Measurements from ENCODE around the gene SKIC8.
"Not testable (repeated sequence)": the region's sequence is repeated elsewhere in the genome, so short reads cannot be mapped to it uniquely, and the experiment has no call there.

Gene SKIC8

DNA sequence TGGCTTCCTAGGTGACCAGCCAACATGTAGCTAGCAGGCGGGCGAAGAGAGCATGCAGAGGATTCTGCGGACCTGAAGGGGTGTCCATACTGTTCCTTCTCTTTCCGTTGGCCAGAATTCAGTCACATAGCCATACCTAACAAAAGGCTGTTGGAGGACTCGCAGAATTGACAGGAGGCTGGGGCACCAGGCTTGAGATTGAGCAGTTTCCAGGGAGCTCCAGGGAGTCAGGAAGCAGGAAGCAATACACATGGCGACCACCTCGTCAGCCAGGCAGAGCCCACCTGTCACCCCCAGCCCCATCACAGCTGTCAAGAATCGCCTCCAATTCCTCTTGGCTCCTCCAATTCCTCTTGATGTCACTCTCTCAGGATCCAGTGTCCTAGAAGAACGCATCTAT lies 48.3 kb downstream of the SKIC8 start:
- no peak for DNase-seq

DNA sequence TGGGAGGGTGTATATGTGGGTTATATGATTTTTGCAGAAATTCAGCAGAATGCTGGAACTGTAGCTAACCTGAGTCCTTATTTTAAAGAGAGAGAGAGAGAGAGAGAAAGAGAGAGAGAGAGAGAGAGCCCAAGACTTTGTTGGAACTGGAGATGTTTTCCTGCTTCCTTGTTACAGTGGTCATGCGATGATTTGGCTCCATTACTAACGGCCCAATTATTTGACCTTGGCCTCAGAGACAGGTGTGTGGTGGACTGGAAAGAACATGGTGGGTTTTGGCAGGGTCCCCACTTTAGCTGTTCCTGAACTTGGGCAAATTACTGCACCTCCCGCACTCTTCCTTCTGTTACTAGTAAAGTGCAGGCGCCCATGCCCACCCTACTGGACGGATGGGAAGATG lies 50.3 kb downstream of the SKIC8 start:
- no peak for DNase-seq

DNA sequence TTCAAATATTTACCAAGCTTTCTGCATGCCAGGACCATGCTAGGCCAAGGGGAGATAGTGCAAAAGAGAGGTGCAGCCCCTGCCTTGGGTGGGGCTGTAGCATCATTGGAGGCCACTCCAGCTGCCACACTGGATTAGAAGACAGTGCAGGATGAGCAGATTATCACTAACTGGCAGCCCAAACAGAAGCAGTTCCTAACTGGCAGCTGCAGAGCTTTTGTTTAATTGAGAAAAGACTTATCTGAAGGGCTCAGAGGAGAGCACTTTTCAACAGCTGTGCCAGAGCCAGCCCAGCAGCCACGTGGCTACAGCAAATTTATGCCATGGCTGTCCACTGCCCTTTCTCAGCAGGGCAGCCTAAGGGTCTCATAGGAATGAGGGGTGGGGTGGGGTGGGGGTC lies 51.5 kb downstream of the SKIC8 start:
- DNase-seq, result no peak

DNA sequence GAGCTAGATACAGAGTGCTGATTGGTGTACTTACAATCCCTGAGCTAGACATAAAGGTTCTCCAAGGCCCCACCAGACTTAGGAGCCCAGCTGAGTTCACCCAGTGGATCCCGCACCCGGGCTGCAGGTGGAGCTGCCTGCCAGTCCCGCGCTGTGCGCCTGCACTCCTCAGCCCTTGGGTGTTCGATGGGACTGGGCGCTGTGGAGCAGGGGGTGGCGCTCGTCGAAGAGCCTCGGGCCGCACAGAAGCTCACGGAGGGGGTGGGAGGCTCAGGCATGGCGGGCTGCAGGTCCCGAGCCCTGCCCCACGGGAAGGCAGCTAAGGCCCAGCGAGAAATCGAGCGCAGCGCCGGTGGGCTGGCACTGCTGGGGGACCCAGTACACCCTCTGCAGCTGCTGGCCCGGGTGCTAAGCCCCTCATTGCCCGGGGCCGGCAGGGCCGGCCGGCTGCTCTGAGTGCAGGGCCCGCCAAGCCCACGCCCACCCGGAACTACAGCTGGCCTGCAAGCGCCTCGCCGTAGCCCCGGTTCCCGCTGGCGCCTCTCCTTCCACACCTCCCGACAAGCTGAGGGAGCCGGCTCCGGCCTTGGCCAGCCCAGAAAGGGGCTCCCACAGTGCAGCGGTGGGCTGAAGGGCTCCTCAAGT lies 53.3 kb downstream of the SKIC8 start:
- not testable (repeated sequence) for DNase-seq

DNA sequence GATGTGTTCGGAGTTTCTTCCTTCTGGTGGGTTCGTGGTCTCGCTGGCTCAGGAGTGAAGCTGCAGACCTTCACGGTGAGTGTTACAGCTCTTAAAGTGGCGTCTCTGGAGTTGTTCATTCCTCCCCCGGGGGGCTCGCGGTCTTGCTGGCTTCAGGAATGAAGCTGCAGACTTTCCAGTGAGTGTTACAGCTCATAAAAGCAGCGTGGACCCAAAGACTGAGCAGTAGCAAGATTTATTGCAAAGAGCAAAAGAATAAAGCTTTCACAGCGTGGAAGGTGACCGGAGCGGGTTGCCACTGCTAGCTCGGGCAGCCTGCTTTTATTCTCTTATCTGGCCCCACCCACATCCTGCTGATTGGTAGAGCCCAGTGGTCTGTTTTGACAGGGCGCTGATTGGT lies 54.0 kb downstream of the SKIC8 start:
- DNase-seq, result not testable (repeated sequence)

DNA sequence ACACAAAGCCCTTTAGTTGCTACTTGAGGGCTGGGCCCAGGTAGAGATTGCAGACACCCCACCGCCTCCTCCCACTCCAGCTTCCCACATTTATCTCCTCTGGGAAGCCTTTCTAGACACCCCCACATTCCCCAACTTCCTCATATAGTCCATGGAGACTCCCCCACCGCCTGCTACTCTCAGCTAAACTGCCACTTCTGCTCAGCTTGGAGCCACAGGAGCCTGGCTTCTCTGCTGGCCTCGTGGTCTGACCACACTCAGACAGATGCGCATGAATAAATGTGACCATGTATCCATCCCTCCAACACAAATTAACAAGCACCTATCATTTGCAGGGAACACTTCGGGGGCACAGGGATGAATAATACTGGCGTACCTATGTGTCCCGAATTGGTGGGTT lies 54.5 kb downstream of the SKIC8 start:
- no peak for DNase-seq

DNA sequence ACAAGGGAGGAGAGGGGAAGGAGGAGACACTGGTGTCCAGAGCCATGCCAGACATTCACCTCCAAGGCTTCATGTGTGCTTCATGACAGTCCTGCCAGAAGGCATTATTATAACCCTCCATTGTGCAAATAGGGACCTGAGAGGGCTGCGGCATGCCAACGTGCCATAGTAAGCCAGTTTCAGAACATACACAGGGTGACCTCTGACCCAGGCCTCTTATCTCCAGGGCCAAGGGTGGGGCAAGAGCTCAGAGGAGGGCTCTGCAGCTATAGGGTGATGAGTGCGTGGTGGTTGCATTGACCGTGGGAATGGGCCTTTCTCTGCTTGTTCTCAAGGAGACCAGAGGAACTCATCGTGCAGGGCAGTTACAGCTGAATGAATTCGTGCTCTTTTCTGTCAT lies 55.3 kb downstream of the SKIC8 start:
- DNase-seq, result no peak

DNA sequence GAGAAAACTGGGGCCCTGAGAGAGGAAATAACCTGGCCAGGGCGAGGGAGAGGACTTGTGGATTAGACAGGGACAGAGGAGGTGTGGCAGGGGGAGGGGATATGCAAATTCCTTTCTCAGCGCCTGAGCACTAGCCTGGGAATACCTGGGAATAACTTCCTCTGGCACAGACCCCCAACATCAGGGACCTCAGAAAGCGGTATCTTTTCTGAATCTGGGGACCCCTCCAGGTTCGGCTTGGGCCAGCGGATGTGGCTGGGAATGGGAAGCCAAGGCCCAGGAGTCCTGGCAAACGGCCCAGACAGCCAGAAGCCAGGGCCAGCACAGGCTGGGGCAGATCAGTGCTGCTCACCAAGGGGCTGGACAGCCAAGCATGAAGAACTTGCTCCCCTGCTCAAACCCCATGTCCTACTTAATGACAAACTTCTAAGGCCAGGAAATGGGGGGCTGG lies 55.9 kb downstream of the SKIC8 start:
- DNase-seq, result peak; percentile 22

DNA sequence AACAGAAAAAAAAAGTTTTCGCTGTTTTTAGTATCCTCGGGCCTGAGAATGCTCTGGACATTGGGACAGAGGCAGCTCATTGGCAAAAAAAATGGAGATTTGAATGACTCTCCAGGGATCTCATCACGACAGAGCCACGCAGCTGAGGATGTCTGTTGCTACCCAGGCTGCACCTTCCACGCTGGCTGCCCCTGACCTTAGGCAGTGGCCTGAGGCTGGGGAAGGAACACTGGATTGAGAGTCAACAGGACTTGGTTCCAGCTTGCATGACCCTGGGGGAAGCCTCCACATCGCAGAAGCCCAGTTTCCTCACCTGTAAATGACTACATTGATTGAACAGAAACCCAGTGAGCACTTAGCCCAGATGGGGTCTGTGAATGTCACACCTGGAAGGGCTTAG lies 56.4 kb downstream of the SKIC8 start:
- DNase-seq, result no peak

DNA sequence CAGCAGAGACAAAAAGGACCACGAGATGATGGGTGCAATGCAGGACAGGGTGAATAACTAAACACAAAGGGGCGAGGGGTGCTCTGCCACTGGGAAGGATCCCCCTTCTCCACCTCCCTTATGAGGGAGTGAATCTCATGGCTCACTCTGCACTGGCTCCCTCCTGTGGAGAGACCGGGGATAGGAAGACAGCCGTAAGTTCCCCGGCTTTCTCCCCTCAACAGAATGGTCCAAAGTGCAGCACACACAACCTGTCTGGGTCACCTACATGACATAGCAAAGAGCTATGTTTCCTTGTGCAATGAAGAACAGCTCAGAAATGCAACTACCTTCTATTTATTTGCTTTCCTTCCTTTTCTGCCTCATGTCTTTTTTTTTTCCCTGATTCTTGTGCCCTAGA lies 57.3 kb downstream of the SKIC8 start:
- peak; percentile 15 for DNase-seq

DNA sequence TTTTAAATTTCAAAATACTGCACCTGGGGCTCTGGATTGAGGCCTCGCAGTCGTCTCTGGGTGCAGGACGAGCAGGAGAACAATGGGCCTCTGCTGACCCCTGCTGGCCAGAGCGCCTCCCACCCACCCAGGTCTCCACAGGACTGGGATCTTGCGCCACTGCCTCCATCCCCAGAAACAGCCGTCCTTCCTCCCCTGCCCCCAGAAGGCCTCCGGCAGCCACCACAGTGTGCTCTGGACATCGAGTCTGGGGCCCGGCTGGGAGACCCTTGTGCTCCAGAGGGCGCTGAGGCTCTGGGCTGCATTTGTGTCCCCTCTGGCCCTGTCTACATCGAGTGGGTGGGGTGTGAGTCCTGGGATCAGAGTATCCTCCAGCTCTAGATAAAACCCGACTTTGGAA lies 58.4 kb downstream of the SKIC8 start:
- DNase-seq, result peak; percentile 60

DNA sequence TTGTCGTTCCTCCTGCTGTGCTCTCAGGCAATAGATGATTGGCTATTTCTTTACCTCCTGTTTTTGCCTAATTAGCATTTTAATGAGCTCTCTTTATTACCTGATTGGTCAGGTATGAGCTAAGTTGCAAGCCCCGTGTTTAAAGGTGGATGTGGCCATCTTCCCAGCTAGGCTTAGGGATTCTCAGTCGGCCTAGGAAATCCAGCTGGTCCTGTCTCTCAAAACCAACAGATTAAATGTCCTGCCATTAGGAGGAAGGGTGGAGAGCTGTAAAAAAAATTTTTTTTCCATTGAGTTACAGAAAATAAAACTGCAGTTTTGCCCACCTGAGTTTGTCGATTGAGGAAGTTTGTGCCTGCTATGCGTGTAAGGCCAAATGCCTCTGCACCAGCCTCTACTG lies 59.6 kb downstream of the SKIC8 start:
- no peak for DNase-seq

DNA sequence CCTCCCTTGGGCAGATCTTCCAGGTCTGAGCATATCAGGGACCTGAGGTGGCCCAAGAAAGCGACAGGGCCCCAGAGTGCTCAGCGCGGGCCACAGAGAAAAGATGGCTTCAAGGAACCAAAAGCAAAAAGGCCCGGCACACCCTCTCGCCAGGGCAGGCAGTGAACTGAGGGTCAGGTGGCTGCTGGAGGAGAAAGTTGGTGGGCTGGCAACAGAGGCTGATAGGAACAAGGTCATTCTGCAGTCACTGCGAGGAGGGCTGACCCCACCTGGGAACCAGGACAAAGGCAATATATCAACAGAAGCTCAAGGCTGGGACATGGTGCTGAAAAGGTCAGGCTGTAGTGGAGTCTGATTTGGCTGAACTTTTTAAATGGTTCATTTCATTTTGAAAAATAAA lies 62.3 kb downstream of the SKIC8 start:
- no peak for DNase-seq

DNA sequence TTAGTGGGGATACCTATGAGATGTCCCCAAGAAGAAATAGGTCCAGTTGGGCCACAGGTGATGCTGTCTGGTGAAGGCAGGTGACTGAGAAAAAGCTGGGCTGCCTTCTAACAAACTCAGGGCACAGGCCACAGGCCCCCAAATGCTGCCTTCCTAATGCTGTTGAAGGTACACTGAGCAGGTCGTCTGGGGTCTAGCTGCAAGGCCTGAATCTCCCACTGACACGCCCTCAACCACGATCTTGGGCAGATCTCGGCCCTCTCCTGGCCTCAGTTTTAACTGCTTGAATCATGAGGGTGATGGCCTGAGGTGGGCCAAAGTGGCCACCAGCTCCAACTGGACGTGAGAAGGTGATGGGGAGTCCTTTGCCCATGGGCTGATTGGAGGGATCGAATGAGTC lies 62.9 kb downstream of the SKIC8 start:
- no peak for DNase-seq

DNA sequence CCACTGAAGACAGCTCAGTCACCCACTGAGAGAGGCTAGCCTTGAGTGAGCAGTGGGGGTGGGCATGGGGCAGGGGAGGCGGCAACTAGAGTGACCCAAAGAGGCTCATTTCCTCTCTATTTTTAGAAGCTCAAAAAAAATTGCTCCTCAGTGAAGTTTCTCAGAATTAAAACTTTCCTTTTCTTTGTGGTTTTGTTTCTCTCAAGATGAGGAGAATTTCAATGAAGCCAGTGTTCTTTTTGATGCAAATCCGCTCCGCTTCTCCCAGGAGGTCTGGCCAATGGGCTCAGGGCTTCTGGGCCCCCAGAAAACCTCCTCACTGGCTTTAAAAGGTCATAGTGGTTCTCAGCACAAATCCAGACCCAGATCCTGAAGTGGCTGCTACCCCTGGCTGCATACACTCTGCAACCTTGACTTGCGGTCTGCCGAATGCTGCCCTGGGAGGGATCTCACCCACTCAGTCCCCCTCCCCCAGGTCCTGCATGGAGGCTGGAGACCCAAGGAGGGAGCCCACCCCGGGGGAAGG lies 64.8 kb downstream of the SKIC8 start, which contains the start of gene ACSBG1:
Gene ACSBG1 (minus strand): TSS at position 51 of the 526 bp plus-strand sequence. CDS start 64 bp downstream, outside the sequence.
- DNase-seq, result no peak

DNA sequence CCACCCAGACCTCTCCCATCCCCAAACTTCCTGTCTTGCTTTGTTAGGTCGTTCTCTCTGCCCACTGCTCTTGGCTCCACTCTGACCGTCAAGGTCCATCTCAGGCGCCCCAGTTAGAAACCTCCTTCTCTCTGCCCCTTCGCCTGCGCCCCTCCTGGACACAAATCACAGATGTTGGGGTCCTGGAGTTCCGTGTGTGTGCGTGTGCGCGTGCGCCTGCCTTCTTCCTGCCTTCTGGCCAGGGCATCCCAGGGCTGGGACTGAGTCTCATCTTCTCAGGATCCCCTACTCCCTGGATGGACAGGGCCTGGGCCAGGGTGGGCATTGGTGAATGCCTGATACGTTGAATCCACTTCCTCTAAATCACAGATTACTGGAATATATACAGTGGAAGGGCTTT lies 65.9 kb downstream of the SKIC8 start:
- no peak for DNase-seq

Data from fibroblast of skin of back (primary cell).